GM12878 (cell line): Measurements from ENCODE around the gene TRAP1. TPM values are rescaled to one million over a fixed set of nuclear protein-coding genes. Genes with fewer than 3 reads are reported as not detected.
"Not testable (repeated sequence)": the region's sequence is repeated elsewhere in the genome, so short reads cannot be mapped to it uniquely, and the experiment has no call there.

Experiments
- ATAC-seq: fragments of 200-7000 bp; cut with Tn5 transposase; 3 replicates; pipeline ENCODE4 v1.9.1; 2020; ENCODE audit warnings: mild to moderate bottlenecking, moderate library complexity
- BruUV-seq: library from RNA; stranded (reverse); fragments of 400-500 nt; replicated peaks from 2 replicates; lab custom pipeline; 2021; lab: Mats Ljungman, UMichigan
- CTCF ChIA-PET: fragments of 300-600 bp; sonication (Branson Sonifier 250); formaldehyde crosslinking; extraction: SDS; loops from one replicate; lab custom pipeline; 2021; ENCODE audit warnings: inconsistent platforms; lab: Yijun Ruan, JAX
- POLR2A ChIA-PET: fragments of 350-600 bp; formaldehyde crosslinking; extraction: SDS; loops from one replicate; lab custom pipeline; 2021; ENCODE audit warnings: inconsistent platforms; lab: Charles Lee
- RAD21 ChIA-PET: fragments of 300-600 bp; sonication (Branson Sonifier 250); formaldehyde crosslinking; loops from one replicate; lab custom pipeline; 2023; ENCODE audit warnings: antibody characterized with exemption; ENCODE audit not compliant: unreplicated experiment; lab: Charles Lee
- SMC1A ChIA-PET: fragments of 300-600 bp; sonication (Branson Sonifier 250); formaldehyde crosslinking; loops from one replicate; lab custom pipeline; 2023; ENCODE audit not compliant: unreplicated experiment, uncharacterized antibody; lab: Charles Lee
- DNase-seq: peaks from one replicate; pipeline ENCODE4 v3.0.0-alpha.2; 2011; ENCODE audit warnings: low read depth, low spot score
- FAIRE-seq: peaks from 3 replicates; lab custom pipeline; 2011; peaks lifted over from hg19 to GRCh38; lab: Jason Lieb, UNC
- H2AFZ ChIP-seq: 2 replicates; pipeline ENCODE4 v1.6.0; 2011; ENCODE audit warnings: low read depth, low read length, control low read depth; ENCODE audit not compliant: control insufficient read depth
- H3K27ac ChIP-seq: 2 replicates; pipeline ENCODE4 v1.5.1; 2011; ENCODE audit warnings: control low read depth; ENCODE audit not compliant: control insufficient read depth, insufficient read depth
- H3K27me3 ChIP-seq, 2 experiments: replicated peaks in 1 of 2; 2 replicates each; pipeline versions ENCODE4 v1.6.0 to v1.6.1; 2011; ENCODE audit warnings: low read length in 1 of 2; ENCODE audit not compliant: control insufficient read depth in 2 of 2, insufficient read depth in 2 of 2
- H3K36me3 ChIP-seq, 2 experiments: 2 replicates each; pipeline ENCODE4 v1.5.1; 2011; ENCODE audit warnings: low read length in 1 of 2; ENCODE audit not compliant: control insufficient read depth in 2 of 2, insufficient read depth in 2 of 2
- H3K4me1 ChIP-seq: 2 replicates; pipeline ENCODE4 v1.6.1; 2011; ENCODE audit warnings: mild to moderate bottlenecking, low read length, moderate library complexity, mixed read lengths; ENCODE audit not compliant: control insufficient read depth, insufficient read depth
- H3K4me2 ChIP-seq: 2 replicates; pipeline ENCODE4 v1.6.0; 2011; ENCODE audit warnings: control low read depth; ENCODE audit not compliant: control insufficient read depth, insufficient read depth
- H3K4me3 ChIP-seq: fragments of 200-600 bp; sonication (generic); 2 replicates; pipeline ENCODE4 v1.5.1; 2016
- H3K79me2 ChIP-seq: 2 replicates; pipeline ENCODE4 v1.6.0; 2011; ENCODE audit warnings: low read length; ENCODE audit not compliant: control insufficient read depth, insufficient read depth
- H3K9ac ChIP-seq: 2 replicates; pipeline ENCODE4 v1.8.0; 2011; ENCODE audit warnings: low read length, control low read depth, mixed read lengths; ENCODE audit not compliant: control insufficient read depth, insufficient read depth
- H3K9me3 ChIP-seq: replicated peaks from 3 replicates; pipeline ENCODE4 v1.5.1; 2011; ENCODE audit warnings: mild to moderate bottlenecking, low read length; ENCODE audit not compliant: control insufficient read depth, insufficient read depth
- H4K20me1 ChIP-seq: 2 replicates; pipeline ENCODE4 v1.6.0; 2011; ENCODE audit not compliant: control insufficient read depth, insufficient read depth
- CREB1 ChIP-seq: IDR thresholded peaks from 2 replicates; pipeline ENCODE4 v1.6.1; 2012; ENCODE audit warnings: low read depth, mild to moderate bottlenecking, inconsistent platforms
- WGBS: methylation state at CpG from one replicate; pipeline ENCODE4 v1.1.6; 2016; ENCODE audit warnings: low lambda C conversion rate; ENCODE audit not compliant: insufficient replicate concordance, insufficient coverage; ENCODE audit errors: missing lambda C conversion rate; 5-methylcytosine and 5-hydroxymethylcytosine counted together
- in situ Hi-C: fragments of 300-500 bp; cut with MboI; formaldehyde crosslinking; loops from 9 replicates; pipeline ENCODE4 v1.14.3; 2018; ENCODE audit warnings: mixed read lengths
- intact Hi-C: fragments of 100-400 bp; cut with micrococcal nuclease; formaldehyde crosslinking; loops from one replicate; pipeline ENCODE4 v1.14.2; 2022; ENCODE audit not compliant: unreplicated experiment
- polyA plus RNA-seq, 11 experiments: library from polyadenylated mRNA; depleted of rRNA in 4 of 11; unstranded in 6 of 11; stranded (reverse) in 5 of 11; fragments of >200 nt; fragmentation: Nextera tagmentation in 4 of 11; fragmentation: Illumina TruSeq in 1 of 11; extraction: Ambion mirVana in 4 of 11; extraction: Trizol in 1 of 11; gene quantifications; 1 replicate in 1 of 11; 2 replicates in 10 of 11; pipeline versions ENCODE4 v1.2.1 to v1.2.3, GENCODE V29; 2011 to 2016; ENCODE audit warnings: inconsistent platforms in 2 of 11, missing spikeins in 2 of 11, low read depth in 1 of 11
- total RNA-seq, 4 experiments: library from RNA; depleted of rRNA in 3 of 4; stranded (reverse); fragments of >200 nt in 3 of 4; fragmentation: Illumina TruSeq in 1 of 4; extraction: Trizol in 1 of 4; gene quantifications; 2 replicates each; pipeline versions ENCODE4 v1.2.1 to v1.2.3, GENCODE V29; 2013 to 2021
- TF ChIP-seq, protein P1 (sequence below): fragments of 450-650 bp; IDR thresholded peaks from 2 replicates; pipeline ENCODE4 v1.6.1; 2017; ENCODE audit warnings: mild to moderate bottlenecking, moderate library complexity

TRAP1 gene
- total and polyA plus RNA-seq, 10 of the 15 experiments (the other 5 are each of a cell fraction or from before 2014, with no cell fraction given), result 16.3 to 442 (median 241) TPM

DNA sequence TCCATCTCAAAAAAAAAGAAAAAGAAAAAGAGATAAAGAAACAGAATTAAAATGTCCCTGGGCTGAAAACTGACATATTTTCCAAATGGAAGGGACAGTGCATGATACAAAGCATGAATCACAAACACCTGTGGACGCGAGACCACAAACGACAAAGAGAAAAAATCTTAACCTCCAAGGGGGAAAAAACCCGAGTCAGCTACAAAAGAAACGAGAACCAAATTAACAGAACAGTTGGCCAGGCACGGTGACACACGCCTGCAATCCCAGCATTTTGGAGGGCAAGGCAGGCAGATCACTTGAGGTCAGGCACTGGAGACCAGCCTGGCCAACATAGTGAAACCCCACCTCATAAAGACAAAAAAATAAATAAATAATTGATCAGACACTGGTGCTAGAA is 1.9 kb downstream of the TRAP1 start (continued):
- TF ChIP-seq, protein P1, sequence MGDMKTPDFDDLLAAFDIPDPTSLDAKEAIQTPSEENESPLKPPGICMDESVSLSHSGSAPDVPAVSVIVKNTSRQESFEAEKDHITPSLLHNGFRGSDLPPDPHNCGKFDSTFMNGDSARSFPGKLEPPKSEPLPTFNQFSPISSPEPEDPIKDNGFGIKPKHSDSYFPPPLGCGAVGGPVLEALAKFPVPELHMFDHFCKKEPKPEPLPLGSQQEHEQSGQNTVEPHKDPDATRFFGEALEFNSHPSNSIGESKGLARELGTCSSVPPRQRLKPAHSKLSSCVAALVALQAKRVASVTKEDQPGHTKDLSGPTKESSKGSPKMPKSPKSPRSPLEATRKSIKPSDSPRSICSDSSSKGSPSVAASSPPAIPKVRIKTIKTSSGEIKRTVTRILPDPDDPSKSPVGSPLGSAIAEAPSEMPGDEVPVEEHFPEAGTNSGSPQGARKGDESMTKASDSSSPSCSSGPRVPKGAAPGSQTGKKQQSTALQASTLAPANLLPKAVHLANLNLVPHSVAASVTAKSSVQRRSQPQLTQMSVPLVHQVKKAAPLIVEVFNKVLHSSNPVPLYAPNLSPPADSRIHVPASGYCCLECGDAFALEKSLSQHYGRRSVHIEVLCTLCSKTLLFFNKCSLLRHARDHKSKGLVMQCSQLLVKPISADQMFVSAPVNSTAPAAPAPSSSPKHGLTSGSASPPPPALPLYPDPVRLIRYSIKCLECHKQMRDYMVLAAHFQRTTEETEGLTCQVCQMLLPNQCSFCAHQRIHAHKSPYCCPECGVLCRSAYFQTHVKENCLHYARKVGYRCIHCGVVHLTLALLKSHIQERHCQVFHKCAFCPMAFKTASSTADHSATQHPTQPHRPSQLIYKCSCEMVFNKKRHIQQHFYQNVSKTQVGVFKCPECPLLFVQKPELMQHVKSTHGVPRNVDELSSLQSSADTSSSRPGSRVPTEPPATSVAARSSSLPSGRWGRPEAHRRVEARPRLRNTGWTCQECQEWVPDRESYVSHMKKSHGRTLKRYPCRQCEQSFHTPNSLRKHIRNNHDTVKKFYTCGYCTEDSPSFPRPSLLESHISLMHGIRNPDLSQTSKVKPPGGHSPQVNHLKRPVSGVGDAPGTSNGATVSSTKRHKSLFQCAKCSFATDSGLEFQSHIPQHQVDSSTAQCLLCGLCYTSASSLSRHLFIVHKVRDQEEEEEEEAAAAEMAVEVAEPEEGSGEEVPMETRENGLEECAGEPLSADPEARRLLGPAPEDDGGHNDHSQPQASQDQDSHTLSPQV, result no peak
- no peak for TF ChIP-seq CREB1

DNA sequence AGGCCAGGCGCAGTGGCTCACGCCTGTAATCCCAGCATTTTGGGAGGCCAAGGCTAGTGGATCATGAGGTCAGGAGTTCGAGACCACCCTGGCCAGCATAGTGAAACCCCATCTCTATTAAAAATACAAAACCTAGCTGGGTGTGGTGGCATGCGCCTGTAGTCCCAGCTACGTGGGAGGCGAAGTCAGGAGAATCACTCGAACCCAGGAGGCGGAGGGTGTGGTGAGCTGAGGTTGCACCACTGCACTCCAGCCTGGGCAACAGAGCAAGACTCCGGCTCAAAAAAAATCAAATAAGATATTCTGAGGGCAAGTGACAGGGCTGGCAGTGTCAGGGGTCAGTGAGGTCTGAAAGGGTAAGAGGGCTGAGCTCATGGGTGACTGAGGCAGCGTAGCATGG is 2.9 kb downstream of the TRAP1 start:
- H3K27ac ChIP-seq, RAD21 ChIA-PET, H4K20me1 ChIP-seq, H3K9ac ChIP-seq, H3K4me1 ChIP-seq, H2AFZ ChIP-seq, H3K27me3 ChIP-seq, FAIRE-seq, ATAC-seq, intact Hi-C loops, DNase-seq, H3K9me3 ChIP-seq, in situ Hi-C loops, SMC1A ChIA-PET, H3K4me3 ChIP-seq, H3K4me2 ChIP-seq, POLR2A ChIA-PET, BruUV-seq, H3K36me3 ChIP-seq: not testable (repeated sequence)
- 96% methylated on average over 10 of the region's 10 CpGs for WGBS
- CTCF ChIA-PET, result interaction anchor here (1.2 kb wide), 1 partner anchor 164 kb away, joined by 4 read pairs; no protein-coding TSS in a partner anchor
- H3K79me2 ChIP-seq, result peaks cover 53% of the 10 kb centered on the region
